SK-N-SH (cell line): ENCODE data around the gene ZNF784. TPM values are rescaled to one million over a fixed set of nuclear protein-coding genes. Genes with fewer than 3 reads are reported as not detected.

Source experiments
- CTCF ChIA-PET: fragments of 300-600, 350-600 bp; formaldehyde crosslinking; extraction: SDS; loops from one replicate; lab custom pipeline; 2021; lab: Yijun Ruan, JAX
- POLR2A ChIA-PET: fragments of 350-600 bp; sonication (Branson Sonifier 250); formaldehyde crosslinking; extraction: SDS; loops from one replicate; lab custom pipeline; 2020; ENCODE audit warnings: antibody characterized with exemption, inconsistent platforms; lab: Yijun Ruan, JAX
- DNase-seq: peaks from one replicate; pipeline ENCODE4 v3.0.0; 2012
- H2AFZ ChIP-seq: fragments of 200-600 bp; sonication (generic); 2 replicates; pipeline ENCODE4 v1.8.1; 2016; ENCODE audit warnings: antibody characterized with exemption, mild to moderate bottlenecking, low read depth
- H3F3A ChIP-seq: fragments of 200-600 bp; sonication (generic); replicated peaks from 2 replicates; pipeline ENCODE3; 2016; ENCODE audit warnings: antibody characterized with exemption, mild to moderate bottlenecking; ENCODE audit not compliant: insufficient read depth
- H3K27ac ChIP-seq, 2 experiments: fragments of 200-500 bp in 1 of 2; fragments of 200-600 bp in 1 of 2; sonication (Bioruptor generic) in 1 of 2; sonication (generic), shearing (Covaris generic) in 1 of 2; 2 replicates each; pipeline versions ENCODE4 v1.5.1 to v1.6.1; 2014 to 2016; ENCODE audit warnings: low read depth in 2 of 2, inconsistent platforms in 1 of 2, low read length in 1 of 2, mild to moderate bottlenecking in 1 of 2, mixed read lengths in 1 of 2
- H3K27me3 ChIP-seq: fragments of 200-600 bp; sonication (generic), shearing (Covaris generic); 2 replicates; pipeline ENCODE4 v1.6.1; 2016; ENCODE audit warnings: mixed run types; ENCODE audit not compliant: insufficient read depth
- H3K36me3 ChIP-seq, 2 experiments: fragments of 200-500 bp in 1 of 2; fragments of 200-600 bp in 1 of 2; sonication (Bioruptor generic) in 1 of 2; sonication (generic) in 1 of 2; replicated peaks in 1 of 2; 2 replicates each; pipeline versions ENCODE3 to v1.5.1; 2014 to 2016; ENCODE audit warnings: low read length in 1 of 2, mild to moderate bottlenecking in 1 of 2; ENCODE audit not compliant: insufficient read depth in 2 of 2, control insufficient read depth in 1 of 2
- H3K4me1 ChIP-seq, 2 experiments: fragments of 200-500 bp in 1 of 2; fragments of 200-600 bp in 1 of 2; sonication (Bioruptor generic) in 1 of 2; sonication (generic), shearing (Covaris generic) in 1 of 2; 2 replicates each; pipeline versions ENCODE4 v1.5.1 to v1.6.1; 2014 to 2016; ENCODE audit warnings: low read depth in 1 of 2, low read length in 1 of 2, mixed run types in 1 of 2; ENCODE audit not compliant: insufficient read depth in 2 of 2, control insufficient read depth in 1 of 2
- H3K4me2 ChIP-seq: fragments of 200-600 bp; sonication (generic), shearing (Covaris generic); 2 replicates; pipeline ENCODE4 v1.6.1; 2017; ENCODE audit warnings: mixed run types
- H3K4me3 ChIP-seq, 2 experiments: fragments of 200-500 bp in 1 of 2; fragments of 200-600 bp in 1 of 2; sonication (Bioruptor generic) in 1 of 2; sonication (generic), shearing (Covaris generic) in 1 of 2; 2 replicates each; pipeline versions ENCODE4 v1.5.1 to v1.8.1; 2014 to 2016; ENCODE audit warnings: low read depth in 2 of 2, inconsistent platforms in 1 of 2, low read length in 1 of 2, mild to moderate bottlenecking in 1 of 2, mixed read lengths in 1 of 2, moderate library complexity in 1 of 2
- H3K79me2 ChIP-seq: fragments of 200-600 bp; sonication (generic); 2 replicates; pipeline ENCODE4 v1.8.1; 2017; ENCODE audit warnings: mild to moderate bottlenecking; ENCODE audit not compliant: insufficient read depth
- H3K9ac ChIP-seq: fragments of 200-600 bp; sonication (generic); 2 replicates; pipeline ENCODE4 v1.6.1; 2017; ENCODE audit warnings: mixed run types
- H3K9me2 ChIP-seq: fragments of 200-600 bp; sonication (generic); 2 replicates; pipeline ENCODE4 v1.6.1; 2017; ENCODE audit warnings: mixed run types
- H3K9me3 ChIP-seq: fragments of 200-600 bp; sonication (generic); 2 replicates; pipeline ENCODE4 v1.6.1; 2017; ENCODE audit warnings: mixed run types, mild to moderate bottlenecking, moderate library complexity
- H4K20me1 ChIP-seq: fragments of 200-600 bp; sonication (generic); 2 replicates; pipeline ENCODE4 v1.6.1; 2017; ENCODE audit warnings: mild to moderate bottlenecking, mixed run types; ENCODE audit not compliant: insufficient read depth
- FOXJ3 ChIP-seq: sonication (generic); formaldehyde crosslinking; IDR thresholded peaks from 2 replicates; pipeline ENCODE4 v1.5.1; 2020; ENCODE audit warnings: mild to moderate bottlenecking, missing genetic modification reagents
- GABPA ChIP-seq: IDR thresholded peaks from 2 replicates; pipeline ENCODE4 v1.4.0; 2012; ENCODE audit warnings: low read depth, mild to moderate bottlenecking
- GATA2 ChIP-seq: sonication (generic); formaldehyde crosslinking; IDR thresholded peaks from 2 replicates; pipeline ENCODE4 v1.5.0; 2020; ENCODE audit warnings: mild to moderate bottlenecking, missing genetic modification reagents
- MEF2A ChIP-seq: IDR thresholded peaks from 2 replicates; pipeline ENCODE4 v1.4.0; 2012; ENCODE audit warnings: low read depth, borderline replicate concordance
- RFX5 ChIP-seq: IDR thresholded peaks from 2 replicates; pipeline ENCODE4 v1.6.1; 2012; ENCODE audit warnings: mild to moderate bottlenecking, improper control_type of control experiment, low read length
- RXRA ChIP-seq: IDR thresholded peaks from 2 replicates; pipeline ENCODE4 v1.4.0; 2012; ENCODE audit warnings: low read depth, mild to moderate bottlenecking, borderline replicate concordance
- SMC3 ChIP-seq: IDR thresholded peaks from 2 replicates; pipeline ENCODE4 v1.6.1; 2012; ENCODE audit warnings: low read depth, low read length, improper control_type of control experiment
- WGBS: methylation state at CpG from one replicate; pipeline ENCODE4 v1.1.6; 2017; ENCODE audit warnings: low lambda C conversion rate; 5-methylcytosine and 5-hydroxymethylcytosine counted together
- polyA plus RNA-seq, 3 experiments: library from polyadenylated mRNA; depleted of rRNA; stranded (reverse); fragments of >200 nt; gene quantifications; 2 replicates each; pipeline ENCODE4 v1.2.3, GENCODE V29; 2012
- TF ChIP-seq, protein P1 (sequence below): IDR thresholded peaks from 2 replicates; pipeline ENCODE4; 2012
- TF ChIP-seq, protein P2 (sequence below): IDR thresholded peaks from 2 replicates; pipeline ENCODE4 v1.4.0; 2012; ENCODE audit warnings: low read depth, borderline replicate concordance
- TF ChIP-seq, protein P3 (sequence below): fragments of 150-350 bp; IDR thresholded peaks from 2 replicates; pipeline ENCODE4 v1.6.1; 2016; ENCODE audit warnings: mild to moderate bottlenecking, low read depth, low read length
- TF ChIP-seq, protein P4 (sequence below): IDR thresholded peaks from 2 replicates; pipeline ENCODE4 v1.4.0; 2012; ENCODE audit warnings: low read depth

ZNF784 gene
- polyA plus RNA-seq, 1 of the 3 experiments (the other 2 are of a cell fraction): 5.5 TPM

DNA sequence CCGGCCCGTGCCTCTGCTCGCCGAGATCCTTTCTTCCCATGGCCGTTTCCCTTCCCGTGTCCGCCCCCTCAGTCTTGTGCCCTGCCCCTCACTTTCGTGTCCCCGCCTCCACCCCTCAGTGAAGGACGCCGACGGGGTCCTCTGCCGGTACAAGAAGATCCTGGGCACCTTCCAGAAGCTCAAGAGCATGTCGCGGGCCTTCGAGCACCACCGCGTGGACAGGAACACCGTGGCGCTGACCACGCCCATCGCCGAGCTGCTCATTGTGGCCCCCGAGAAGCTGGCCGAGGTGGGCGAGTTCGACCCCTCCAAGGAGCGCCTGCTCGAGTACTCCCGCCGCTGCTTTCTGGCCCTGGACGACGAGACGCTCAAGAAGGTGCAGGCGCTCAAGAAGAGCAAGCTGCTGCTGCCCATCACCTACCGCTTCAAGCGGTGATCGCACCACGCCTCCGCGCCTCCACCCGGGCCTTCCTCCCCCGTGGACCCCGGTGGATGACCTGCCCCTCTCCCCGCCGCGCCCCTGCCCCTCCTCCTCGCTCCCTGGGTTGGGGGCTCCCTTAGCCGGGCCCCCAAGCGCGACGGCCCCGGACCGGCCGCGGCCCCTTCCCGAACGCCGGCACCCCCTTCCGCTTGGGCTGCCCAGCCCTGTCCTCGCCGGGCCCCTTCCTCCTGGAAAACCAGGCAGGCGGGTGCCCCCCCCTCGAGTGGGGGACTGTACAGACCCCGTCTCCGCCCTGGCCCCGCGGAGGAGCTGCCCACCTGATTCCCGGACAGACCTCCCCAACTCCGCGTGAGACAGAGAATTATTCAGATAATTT, 28.2 kb upstream of the ZNF784 start:
- Histone ChIP-seq H3K27ac (no peak overlapping the region; a peak in 2 of 4 replicates), H3K4me3 (no peak overlapping the region), H3K9me3 (no peaks in the 10 kb centered on the region), H2AFZ (no peak overlapping the region), H3K27me3 (no peaks in the 10 kb centered on the region), H3K36me3 (peaks cover 16 to 21% of the 10 kb centered on the region in 2 experiments), H4K20me1 (peaks cover 21% of the 10 kb centered on the region), H3K4me2 (peak overlapping the region; percentile 84; the same call in 1 of the 2 replicates), H3K4me1 (peaks cover 7 to 26% of the 10 kb centered on the region in 2 experiments; a peak in 2 of 4 replicates), H3K9ac (no peak overlapping the region), H3K79me2 (peaks cover 26% of the 10 kb centered on the region), H3K9me2 (no peaks in the 10 kb centered on the region), H3F3A (peaks cover 6% of the 10 kb centered on the region)
- CTCF ChIA-PET: interaction anchor here (0.6 to 3.9 kb wide), 10 partner anchors 15 to 200 kb away, joined by 3 to 36 read pairs (median 4); partner anchors contain the start of gene ZNF784
- DNase-seq: no peak
- TF ChIP-seq, protein P1, sequence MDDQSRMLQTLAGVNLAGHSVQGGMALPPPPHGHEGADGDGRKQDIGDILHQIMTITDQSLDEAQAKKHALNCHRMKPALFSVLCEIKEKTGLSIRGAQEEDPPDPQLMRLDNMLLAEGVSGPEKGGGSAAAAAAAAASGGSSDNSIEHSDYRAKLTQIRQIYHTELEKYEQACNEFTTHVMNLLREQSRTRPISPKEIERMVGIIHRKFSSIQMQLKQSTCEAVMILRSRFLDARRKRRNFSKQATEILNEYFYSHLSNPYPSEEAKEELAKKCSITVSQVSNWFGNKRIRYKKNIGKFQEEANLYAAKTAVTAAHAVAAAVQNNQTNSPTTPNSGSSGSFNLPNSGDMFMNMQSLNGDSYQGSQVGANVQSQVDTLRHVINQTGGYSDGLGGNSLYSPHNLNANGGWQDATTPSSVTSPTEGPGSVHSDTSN: no peak
- TF ChIP-seq GATA2 (CRISPR knock-in tag) (no peak), FOXJ3 (no peak)
- TF ChIP-seq, protein P2, sequence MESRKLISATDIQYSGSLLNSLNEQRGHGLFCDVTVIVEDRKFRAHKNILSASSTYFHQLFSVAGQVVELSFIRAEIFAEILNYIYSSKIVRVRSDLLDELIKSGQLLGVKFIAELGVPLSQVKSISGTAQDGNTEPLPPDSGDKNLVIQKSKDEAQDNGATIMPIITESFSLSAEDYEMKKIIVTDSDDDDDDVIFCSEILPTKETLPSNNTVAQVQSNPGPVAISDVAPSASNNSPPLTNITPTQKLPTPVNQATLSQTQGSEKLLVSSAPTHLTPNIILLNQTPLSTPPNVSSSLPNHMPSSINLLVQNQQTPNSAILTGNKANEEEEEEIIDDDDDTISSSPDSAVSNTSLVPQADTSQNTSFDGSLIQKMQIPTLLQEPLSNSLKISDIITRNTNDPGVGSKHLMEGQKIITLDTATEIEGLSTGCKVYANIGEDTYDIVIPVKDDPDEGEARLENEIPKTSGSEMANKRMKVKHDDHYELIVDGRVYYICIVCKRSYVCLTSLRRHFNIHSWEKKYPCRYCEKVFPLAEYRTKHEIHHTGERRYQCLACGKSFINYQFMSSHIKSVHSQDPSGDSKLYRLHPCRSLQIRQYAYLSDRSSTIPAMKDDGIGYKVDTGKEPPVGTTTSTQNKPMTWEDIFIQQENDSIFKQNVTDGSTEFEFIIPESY: no peak
- POLR2A ChIA-PET: interaction anchor here (0.5 to 1.0 kb wide), 2 partner anchors 20 to 584 kb away, joined by 3 read pairs; no protein-coding TSS in a partner anchor
- 96% methylated on average over 50 of the region's 71 CpGs for WGBS

DNA sequence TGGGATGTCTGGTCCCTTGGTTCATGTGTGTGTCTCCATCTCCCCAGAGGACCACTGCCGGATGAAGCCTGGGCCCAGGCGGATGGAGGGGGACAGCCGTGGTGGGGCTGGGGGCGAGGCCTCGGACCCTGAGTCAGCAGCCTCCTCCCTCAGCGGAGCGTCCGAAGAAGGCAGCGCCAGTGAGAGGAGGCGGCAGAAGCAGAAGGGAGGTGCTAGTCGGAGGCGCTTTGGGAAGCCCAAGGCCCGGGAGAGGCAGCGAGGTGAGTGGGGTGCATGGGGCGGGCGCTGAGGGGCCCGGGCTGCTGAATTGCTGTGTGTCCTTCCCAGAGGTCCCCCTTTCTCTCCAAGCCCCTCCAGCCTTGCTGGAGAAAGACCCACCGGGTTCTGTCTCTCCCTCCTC, 26.9 kb upstream of the ZNF784 start:
- CTCF ChIA-PET: no interaction called here
- DNase-seq: no peak
- H2AFZ ChIP-seq: no peak overlapping the region

More for the DNA sequence above, 26.9 kb upstream of the ZNF784 start:
- Histone ChIP-seq H3F3A (peaks cover 16% of the 10 kb centered on the region), H4K20me1 (peaks cover 9% of the 10 kb centered on the region), H3K4me1 (peaks cover 5 to 21% of the 10 kb centered on the region in 2 experiments; a peak in 2 of 4 replicates), H3K27ac (no peak overlapping the region; a peak in 1 of 4 replicates), H3K9me3 (no peaks in the 10 kb centered on the region), H3K4me2 (no peak overlapping the region), H3K9ac (no peak overlapping the region), H3K9me2 (no peaks in the 10 kb centered on the region), H3K27me3 (no peaks in the 10 kb centered on the region), H3K79me2 (peaks cover 21% of the 10 kb centered on the region), H3K36me3 (peaks cover 6 to 18% of the 10 kb centered on the region in 2 experiments), H3K4me3 (no peak overlapping the region)
- POLR2A ChIA-PET: no interaction called here
- WGBS: 85% methylated on average over 18 of the region's 18 CpGs
- no peak for TF ChIP-seq GABPA
- no peak for TF ChIP-seq SMC3
- TF ChIP-seq MEF2A: no peak
- TF ChIP-seq, protein P3, sequence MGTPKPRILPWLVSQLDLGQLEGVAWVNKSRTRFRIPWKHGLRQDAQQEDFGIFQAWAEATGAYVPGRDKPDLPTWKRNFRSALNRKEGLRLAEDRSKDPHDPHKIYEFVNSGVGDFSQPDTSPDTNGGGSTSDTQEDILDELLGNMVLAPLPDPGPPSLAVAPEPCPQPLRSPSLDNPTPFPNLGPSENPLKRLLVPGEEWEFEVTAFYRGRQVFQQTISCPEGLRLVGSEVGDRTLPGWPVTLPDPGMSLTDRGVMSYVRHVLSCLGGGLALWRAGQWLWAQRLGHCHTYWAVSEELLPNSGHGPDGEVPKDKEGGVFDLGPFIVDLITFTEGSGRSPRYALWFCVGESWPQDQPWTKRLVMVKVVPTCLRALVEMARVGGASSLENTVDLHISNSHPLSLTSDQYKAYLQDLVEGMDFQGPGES: no peak
- TF ChIP-seq, protein P4, sequence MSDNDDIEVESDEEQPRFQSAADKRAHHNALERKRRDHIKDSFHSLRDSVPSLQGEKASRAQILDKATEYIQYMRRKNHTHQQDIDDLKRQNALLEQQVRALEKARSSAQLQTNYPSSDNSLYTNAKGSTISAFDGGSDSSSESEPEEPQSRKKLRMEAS: no peak
- no peak for TF ChIP-seq RXRA
- no peak for TF ChIP-seq FOXJ3
- no peak for TF ChIP-seq RFX5
